Hematopoietic multipotent progenitor cell treated with erythropoietin and hydrocortisone succinate and interleukin-3 and kit ligand, for 6 days (in vitro differentiated cells): ENCODE data around the gene TNNT1.
"Not testable (repeated sequence)": the region's sequence is repeated elsewhere in the genome, so short reads cannot be mapped to it uniquely, and the experiment has no call there.

ENCODE experiments used
- DNase-seq: peaks from one replicate; pipeline ENCODE4 v3.0.0-alpha.2; 2015

TNNT1 gene

GRCh38 chr19:55149078-55150003 is at the start of gene TNNT1:
TSS of gene TNNT1 (minus strand) at chr19:55149206. CDS start at chr19:55147157, 2,049 bp downstream.
- DNase-seq = no peak

- no peak for DNase-seq
Measured at GRCh38 chr19:55198651-55199050, 49.6 kb upstream of the TNNT1 start.

DNA sequence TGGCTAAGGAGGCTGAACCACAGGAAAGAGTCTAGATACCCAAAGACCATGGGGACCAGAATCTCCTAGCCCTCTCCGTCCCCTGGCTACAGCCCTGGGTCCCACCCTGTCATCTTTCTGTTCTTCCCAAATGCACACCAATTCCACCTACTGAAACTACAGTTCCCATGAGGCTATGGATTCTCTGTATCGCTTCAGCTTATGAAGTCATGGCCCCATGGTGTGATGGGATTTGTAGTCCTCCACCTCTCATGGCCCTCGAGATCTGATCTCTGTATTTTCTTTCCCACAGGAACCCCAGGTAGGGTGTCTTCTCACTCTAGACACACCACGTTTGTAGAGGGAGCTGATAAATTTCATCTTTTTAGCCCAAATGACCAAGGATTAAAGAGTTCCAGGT is 48.5 kb upstream of the TNNT1 start:
- peak; percentile 69 for DNase-seq

DNA sequence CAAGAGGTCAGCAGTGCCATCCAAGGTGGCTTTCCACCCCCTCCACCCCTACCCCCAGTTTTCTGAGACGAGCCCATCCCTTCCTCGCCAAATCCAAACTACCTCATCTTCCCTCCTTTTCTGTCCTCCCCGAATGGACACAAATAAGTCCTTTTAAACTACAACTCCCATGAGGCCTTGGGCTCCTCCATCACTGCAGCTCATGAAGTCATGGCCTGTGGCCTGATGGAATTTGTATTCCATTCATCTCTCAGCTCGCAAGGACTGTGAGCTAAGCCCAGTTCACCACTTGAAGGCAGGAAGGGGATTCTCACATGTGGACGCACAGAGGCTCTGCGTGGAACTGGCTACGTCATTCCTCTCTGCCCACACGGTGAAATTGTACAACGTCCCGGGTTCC is 47.8 kb upstream of the TNNT1 start:
- peak; percentile 45 for DNase-seq

DNA sequence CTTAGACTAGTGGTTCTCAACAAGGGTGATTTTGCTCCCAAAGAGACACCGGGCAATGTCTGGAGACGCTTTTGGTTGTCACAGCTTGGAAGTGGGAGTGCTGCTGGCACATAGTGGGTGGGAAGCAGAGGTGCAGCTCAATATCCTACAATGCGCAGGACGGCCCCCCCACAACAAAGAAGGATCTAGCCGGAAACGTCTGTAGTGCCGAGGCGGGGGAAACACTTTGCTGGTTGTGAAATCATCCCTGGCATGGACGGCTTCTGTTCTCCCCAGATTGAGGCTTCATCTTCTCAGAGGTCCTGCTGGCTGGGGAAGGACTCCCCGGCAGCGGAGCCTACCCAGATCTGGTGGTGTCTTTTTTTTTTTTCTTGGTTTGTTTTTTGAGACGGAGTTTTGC is 44.5 kb upstream of the TNNT1 start:
- no peak for DNase-seq

GRCh38 chr19:55189403-55189835 is 40.4 kb upstream of the TNNT1 start:
- DNase-seq = no peak

- DNase-seq = no peak
Measured at GRCh38 chr19:55188625-55189024, 39.6 kb upstream of the TNNT1 start.

DNA sequence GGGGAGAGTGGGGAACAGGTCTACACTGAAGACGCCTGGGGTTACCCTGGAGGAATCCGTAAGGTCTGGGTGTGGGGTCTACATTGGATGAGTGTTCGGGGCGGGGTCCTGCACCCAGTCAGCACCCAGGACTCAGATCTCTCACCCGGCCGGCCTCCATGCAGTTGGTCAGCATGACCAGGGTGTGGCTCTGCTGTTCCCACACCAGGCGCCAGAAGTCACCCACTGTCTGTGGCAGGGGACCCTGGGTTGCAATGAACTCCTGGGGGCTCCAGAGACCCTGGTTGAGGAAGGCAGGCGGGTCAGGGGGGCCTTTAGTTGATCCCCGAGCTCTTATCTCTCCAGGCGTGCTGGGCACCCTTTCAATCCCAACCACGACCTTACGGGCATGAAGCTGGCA is 37.1 kb upstream of the TNNT1 start:
- DNase-seq = no peak

- DNase-seq = no peak
Measured at GRCh38 chr19:55181740-55182139, 32.7 kb upstream of the TNNT1 start.

DNA sequence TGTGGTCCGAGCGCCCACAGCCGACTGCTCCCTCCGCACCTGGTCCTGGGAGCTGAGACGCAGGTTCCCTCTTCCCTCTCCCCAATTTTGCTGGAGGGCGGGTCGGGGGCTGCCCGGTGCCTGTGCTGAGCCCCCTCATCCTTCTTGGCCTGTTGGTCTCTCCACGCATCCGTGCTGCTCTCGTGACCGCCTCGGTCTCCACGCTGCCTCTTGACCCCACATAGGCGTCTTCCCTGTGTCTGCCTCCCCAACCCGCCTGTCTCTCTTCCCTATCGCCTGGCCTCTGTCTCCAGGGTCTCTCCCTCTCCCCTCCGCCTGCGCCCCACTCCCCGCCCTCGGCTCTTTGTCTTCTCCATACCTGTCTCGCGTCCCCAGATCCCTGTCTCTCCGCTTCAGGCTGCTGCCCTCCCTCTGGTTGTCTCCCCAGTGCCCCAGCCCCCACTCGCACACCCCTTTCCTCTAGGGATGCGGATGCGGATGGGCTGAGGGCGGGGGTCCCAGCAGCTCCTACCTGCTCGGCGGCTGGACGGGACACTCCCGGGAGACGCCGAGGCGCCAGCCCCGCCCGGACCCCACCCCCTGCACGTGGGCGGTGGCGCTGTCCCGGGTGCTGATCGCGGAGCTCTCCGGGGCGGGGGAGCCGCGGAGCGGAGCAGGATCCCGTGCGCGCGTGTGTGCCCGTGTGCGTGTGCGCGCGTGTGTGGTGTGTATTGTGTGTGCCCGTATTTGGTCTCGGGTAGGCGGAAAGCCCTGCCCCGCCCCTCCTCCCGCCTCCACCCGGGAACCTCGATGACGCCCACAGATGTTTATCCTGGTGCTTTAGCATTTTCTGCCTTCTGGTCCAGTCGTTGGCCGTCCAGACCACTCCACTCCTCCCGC is 30.8 kb upstream of the TNNT1 start, which contains the start of gene SYT5:
TSS of gene SYT5 (minus strand) at position 684 of the 879 bp plus-strand sequence. CDS start 1,248 bp downstream, outside the sequence.
- peak; percentile 61 for DNase-seq

- peak; percentile 88 for DNase-seq
Measured at GRCh38 chr19:55178781-55179599, 30.0 kb upstream of the TNNT1 start.

- DNase-seq = peak; percentile 44
Measured at GRCh38 chr19:55176076-55176475, 27.1 kb upstream of the TNNT1 start.

DNA sequence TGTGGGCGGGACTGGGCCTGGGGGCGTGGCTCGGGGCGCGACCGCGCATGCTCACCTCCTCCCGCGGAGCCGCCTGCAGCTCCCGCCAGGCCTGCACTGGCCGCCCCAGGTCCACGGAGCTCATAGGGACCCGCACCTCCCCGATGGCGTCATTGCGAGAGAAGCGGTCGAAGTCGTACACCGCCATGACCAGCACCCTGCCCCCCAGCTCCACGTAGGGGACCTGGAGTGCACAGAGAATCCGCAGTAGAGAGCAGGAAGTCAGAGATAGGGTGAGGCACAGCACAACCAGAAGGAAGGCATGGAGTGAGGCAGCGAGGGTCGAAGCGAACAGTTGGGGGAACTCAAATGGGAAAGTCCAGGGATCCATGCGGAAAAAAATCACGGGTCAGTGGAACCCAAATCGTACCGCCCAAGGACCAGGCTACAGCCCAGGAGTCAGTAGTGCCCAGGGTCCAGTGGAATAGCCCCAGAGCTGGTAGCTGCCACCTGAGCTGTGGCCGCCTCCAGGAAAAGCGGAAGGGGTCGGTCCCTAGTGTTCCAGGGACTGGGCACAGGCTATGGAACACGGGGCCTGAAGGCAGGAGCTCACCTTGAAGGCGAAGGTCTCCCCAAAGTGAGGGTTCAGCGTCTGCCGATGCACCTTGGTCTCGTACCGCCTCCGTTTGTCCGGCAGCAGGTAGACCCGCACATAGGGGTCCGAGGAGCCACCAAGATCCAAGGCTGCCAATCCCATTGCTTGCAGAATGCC is 26.3 kb upstream of the TNNT1 start:
- DNase-seq = no peak

GRCh38 chr19:55174425-55175116 is 25.6 kb upstream of the TNNT1 start:
- no peak for DNase-seq

- peak; percentile 70 for DNase-seq
Measured at GRCh38 chr19:55173714-55174409, 24.9 kb upstream of the TNNT1 start.

GRCh38 chr19:55173186-55173713 is 24.2 kb upstream of the TNNT1 start:
- no peak for DNase-seq

- no peak for DNase-seq
Measured at GRCh38 chr19:55172741-55173140, 23.7 kb upstream of the TNNT1 start.

GRCh38 chr19:55172318-55172717 is 23.3 kb upstream of the TNNT1 start:
- not testable (repeated sequence) for DNase-seq

GRCh38 chr19:55171440-55171839 is 22.4 kb upstream of the TNNT1 start:
- DNase-seq = no peak

- DNase-seq = no peak
Measured at GRCh38 chr19:55169136-55169535, 20.1 kb upstream of the TNNT1 start.
